Spinal cord (tissue), 10 donors: ENCODE measurements around the gene ANXA5. TPM values are rescaled to one million over a fixed set of nuclear protein-coding genes. Genes with fewer than 3 reads are reported as not detected.

Source experiments
- DNase-seq, 6 donors: peaks; one replicate each; pipeline versions ENCODE4 v3.0.0 to v3.0.0-alpha.2; 2013 to 2015; ENCODE audit warnings: low spot score in 6 of 6, low read depth in 4 of 6
- H3K27ac ChIP-seq: one replicate; pipeline ENCODE4 v1.5.1; 2013; ENCODE audit warnings: low read depth, low read length, control low read depth
- H3K27me3 ChIP-seq: one replicate; pipeline ENCODE4 v1.6.1; 2013; ENCODE audit warnings: low read length; ENCODE audit not compliant: control insufficient read depth, insufficient read depth
- H3K36me3 ChIP-seq: one replicate; pipeline ENCODE4 v1.6.1; 2013; ENCODE audit warnings: low read length; ENCODE audit not compliant: control insufficient read depth, insufficient read depth
- H3K4me1 ChIP-seq: one replicate; pipeline ENCODE4 v1.6.1; 2013; ENCODE audit warnings: low read length; ENCODE audit not compliant: control insufficient read depth, insufficient read depth
- H3K4me3 ChIP-seq: one replicate; pipeline ENCODE4 v1.5.1; 2013; ENCODE audit warnings: low read depth, low read length, control low read depth
- H3K9me3 ChIP-seq: one replicate; pipeline ENCODE4 v1.6.1; 2013; ENCODE audit warnings: low read length; ENCODE audit not compliant: control insufficient read depth, insufficient read depth
- whole genome bisulfite sequencing: methylation state at CpG from one replicate; pipeline ENCODE4 v1.1.5; 2013; ENCODE audit warnings: missing lambda C conversion rate; ENCODE audit not compliant: insufficient coverage; 5-methylcytosine and 5-hydroxymethylcytosine counted together
- polyA plus RNA-seq, 2 donors: library from polyadenylated mRNA; unstranded; fragments of 120-200 nt; gene quantifications; one replicate each; pipeline ENCODE4 v1.2.1, GENCODE V29; 2013; ENCODE audit not compliant: insufficient read length in 2 of 2
- total RNA-seq, 2 donors: library from RNA; depleted of rRNA in 1 of 2; stranded (reverse); fragments of 120-200 nt in 1 of 2; fragments of >200 nt in 1 of 2; gene quantifications; one replicate each; pipeline versions ENCODE4 v1.2.3 to v1.2.4, GENCODE V29; 2013 to 2014
- donor health status: healthy.

The ANXA5 gene
- total and polyA plus RNA-seq, 4 donors, result 217 to 385 (median 352) TPM

- peaks cover 6% of the 10 kb centered on the region for H3K4me1 ChIP-seq
- no peak overlapping the region for H3K4me3 ChIP-seq
- no peak for DNase-seq
- H3K27ac ChIP-seq, result no peak overlapping the region
- H3K36me3 ChIP-seq, result no peaks in the 10 kb centered on the region
- no peaks in the 10 kb centered on the region for H3K27me3 ChIP-seq
- WGBS, result no CpG with 5 or more reads among the region's 4 CpGs
- H3K9me3 ChIP-seq, result no peaks in the 10 kb centered on the region
Measured at GRCh38 chr4:121714548-121714947, 17.8 kb upstream of the ANXA5 start.

- 83% methylated on average over 1 of the region's 4 CpGs for whole genome bisulfite sequencing
- Histone ChIP-seq H3K27me3 (no peaks in the 10 kb centered on the region), H3K27ac (no peak overlapping the region), H3K36me3 (no peaks in the 10 kb centered on the region), H3K9me3 (no peaks in the 10 kb centered on the region), H3K4me3 (no peak overlapping the region), H3K4me1 (peaks cover 6% of the 10 kb centered on the region)
- DNase-seq, result no peak
Measured at GRCh38 chr4:121712783-121713182, 16.0 kb upstream of the ANXA5 start.

GRCh38 chr4:121712001-121712651 is 15.3 kb upstream of the ANXA5 start:
- H3K27me3 ChIP-seq, result no peaks in the 10 kb centered on the region
- H3K27ac ChIP-seq, result peak overlapping the region; percentile 75
- DNase-seq, result no peak
- H3K9me3 ChIP-seq, result no peaks in the 10 kb centered on the region
- peaks cover 6% of the 10 kb centered on the region for H3K4me1 ChIP-seq
- peak overlapping the region; percentile 30 for H3K4me3 ChIP-seq
- 89% methylated on average over 4 of the region's 7 CpGs for WGBS
- no peaks in the 10 kb centered on the region for H3K36me3 ChIP-seq

- no peaks in the 10 kb centered on the region for H3K36me3 ChIP-seq
- H3K27me3 ChIP-seq, result no peaks in the 10 kb centered on the region
- H3K4me1 ChIP-seq, result peaks cover 6% of the 10 kb centered on the region
- H3K9me3 ChIP-seq, result no peaks in the 10 kb centered on the region
- peak in 4 of 6 donors; percentile 35 to 80 (median 58) for DNase-seq
- WGBS, result 5% methylated on average over 18 of the region's 18 CpGs
- H3K4me3 ChIP-seq, result peak overlapping the region; percentile 30
- H3K27ac ChIP-seq, result peak overlapping the region; percentile 75
Measured at GRCh38 chr4:121711263-121712000, 14.7 kb upstream of the ANXA5 start.

- Histone ChIP-seq H3K4me3 (no peak overlapping the region), H3K27ac (no peak overlapping the region), H3K9me3 (no peaks in the 10 kb centered on the region), H3K4me1 (peaks cover 6% of the 10 kb centered on the region), H3K27me3 (no peaks in the 10 kb centered on the region), H3K36me3 (no peaks in the 10 kb centered on the region)
- no peak for DNase-seq
- WGBS, result 100% methylated on average over 2 of the region's 3 CpGs
Measured at GRCh38 chr4:121709766-121710405, 13.1 kb upstream of the ANXA5 start.

GRCh38 chr4:121707344-121707743 is 10.6 kb upstream of the ANXA5 start:
- Histone ChIP-seq H3K4me1 (peaks cover 6% of the 10 kb centered on the region), H3K9me3 (no peaks in the 10 kb centered on the region), H3K27ac (no peak overlapping the region), H3K4me3 (no peak overlapping the region), H3K36me3 (no peaks in the 10 kb centered on the region), H3K27me3 (no peaks in the 10 kb centered on the region)
- DNase-seq, result no peak

- 84% methylated on average over 3 of the region's 4 CpGs for WGBS
Measured at GRCh38 chr4:121706595-121707021, 9.8 kb upstream of the ANXA5 start.

GRCh38 chr4:121705521-121705920 is 8.7 kb upstream of the ANXA5 start:
- no peaks in the 10 kb centered on the region for H3K4me1 ChIP-seq
- no peak for DNase-seq
- H3K27me3 ChIP-seq, result no peaks in the 10 kb centered on the region
- H3K4me3 ChIP-seq, result no peak overlapping the region
- H3K9me3 ChIP-seq, result no peaks in the 10 kb centered on the region
- no peak overlapping the region for H3K27ac ChIP-seq
- WGBS, result 100% methylated on average over 3 of the region's 6 CpGs
- no peaks in the 10 kb centered on the region for H3K36me3 ChIP-seq

More at GRCh38 chr4:121706595-121707021, 9.8 kb upstream of the ANXA5 start:
- no peaks in the 10 kb centered on the region for H3K27me3 ChIP-seq
- peaks cover 3% of the 10 kb centered on the region for H3K4me1 ChIP-seq
- no peaks in the 10 kb centered on the region for H3K36me3 ChIP-seq
- H3K27ac ChIP-seq, result no peak overlapping the region
- H3K9me3 ChIP-seq, result no peaks in the 10 kb centered on the region
- no peak overlapping the region for H3K4me3 ChIP-seq
- DNase-seq, result no peak

- H3K4me3 ChIP-seq, result no peak overlapping the region
- H3K27ac ChIP-seq, result no peak overlapping the region
- H3K4me1 ChIP-seq, result no peaks in the 10 kb centered on the region
- no peaks in the 10 kb centered on the region for H3K9me3 ChIP-seq
- WGBS, result 87% methylated on average over 3 of the region's 4 CpGs
- no peaks in the 10 kb centered on the region for H3K36me3 ChIP-seq
- no peak for DNase-seq
- no peaks in the 10 kb centered on the region for H3K27me3 ChIP-seq
Measured at GRCh38 chr4:121702136-121702535, 5.4 kb upstream of the ANXA5 start.
